GM10847 (cell line): ENCODE results near the gene DAPK2.

Source experiments
- POLR2A ChIP-seq: IDR thresholded peaks from 2 replicates; pipeline ENCODE4 v1.6.1; 2011; ENCODE audit not compliant: insufficient read length; ENCODE audit errors: extremely low read depth

Gene DAPK2

DNA sequence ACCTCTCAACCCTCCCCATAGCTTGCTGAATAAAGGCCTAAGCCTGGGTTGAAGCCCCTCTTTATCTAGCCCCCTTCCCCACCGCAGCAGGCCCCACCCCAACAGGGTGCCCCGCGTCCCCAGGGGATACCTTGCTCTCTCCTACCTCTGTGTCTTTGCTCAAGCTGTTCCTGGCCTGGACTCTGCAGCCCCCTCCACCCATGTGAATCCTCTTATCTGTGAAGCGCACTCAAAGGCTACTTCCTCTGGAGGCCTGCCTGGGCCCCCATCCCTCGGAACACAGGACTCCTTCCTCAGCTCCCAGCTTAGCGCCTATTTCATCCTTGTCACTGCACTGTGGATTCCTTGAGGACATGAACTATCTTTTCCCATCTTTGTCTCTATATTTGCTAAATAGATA is 151.1 kb downstream of the DAPK2 start:
- no peak for TF ChIP-seq POLR2A

DNA sequence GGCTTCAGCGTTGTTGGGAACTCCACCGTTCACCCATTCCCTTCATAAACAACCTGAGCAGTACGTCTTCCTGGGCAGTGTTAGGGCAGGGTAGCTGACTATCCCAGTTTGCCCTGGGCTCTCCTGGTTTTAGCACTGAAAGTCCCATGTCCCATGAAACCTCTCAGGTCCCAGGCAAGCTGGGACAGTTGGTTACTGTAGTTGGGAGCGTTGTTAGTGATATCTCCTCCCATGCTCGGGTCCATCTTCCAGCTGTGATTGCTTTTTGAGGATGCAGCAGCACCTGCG is 151.7 kb downstream of the DAPK2 start:
- TF ChIP-seq POLR2A, result no peak

DNA sequence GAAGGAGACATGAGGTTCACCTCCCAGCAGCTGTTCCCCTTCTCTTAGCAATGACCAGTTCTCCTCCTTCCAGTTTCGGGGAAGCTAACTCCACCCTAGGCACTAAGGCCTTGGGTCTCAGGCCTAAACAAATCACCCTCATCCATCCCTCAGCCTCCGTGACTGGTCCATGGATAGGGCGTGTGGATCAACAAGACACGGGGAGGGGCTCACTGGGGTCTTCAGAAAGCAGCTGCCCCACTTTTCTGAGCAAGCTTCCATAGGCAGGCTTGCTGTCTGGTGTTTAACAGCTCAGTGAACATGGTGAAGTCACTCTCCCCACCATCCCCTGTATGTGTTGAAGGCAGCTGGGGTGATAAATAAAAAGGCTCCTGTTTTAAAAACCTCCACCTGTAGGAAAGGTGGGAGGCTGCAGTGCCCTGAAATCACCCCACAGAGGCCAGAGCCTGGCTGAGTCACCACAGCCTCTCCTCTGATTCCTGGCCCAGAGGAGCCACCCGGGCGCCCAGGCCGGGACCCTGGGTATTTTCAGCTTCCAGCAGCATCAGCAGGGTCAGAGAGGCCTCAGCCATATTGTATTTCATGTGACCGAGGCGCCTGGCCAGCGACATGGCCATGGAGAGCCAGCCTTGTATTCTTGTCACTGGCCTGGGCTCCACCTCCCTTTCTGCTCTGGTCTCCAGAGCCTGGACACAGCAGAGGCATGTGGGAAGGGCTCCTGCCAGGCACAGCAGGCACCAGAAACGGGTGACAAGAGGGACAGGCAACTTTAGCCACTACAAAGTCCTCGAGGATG is 152.2 kb downstream of the DAPK2 start:
- no peak for TF ChIP-seq POLR2A

DNA sequence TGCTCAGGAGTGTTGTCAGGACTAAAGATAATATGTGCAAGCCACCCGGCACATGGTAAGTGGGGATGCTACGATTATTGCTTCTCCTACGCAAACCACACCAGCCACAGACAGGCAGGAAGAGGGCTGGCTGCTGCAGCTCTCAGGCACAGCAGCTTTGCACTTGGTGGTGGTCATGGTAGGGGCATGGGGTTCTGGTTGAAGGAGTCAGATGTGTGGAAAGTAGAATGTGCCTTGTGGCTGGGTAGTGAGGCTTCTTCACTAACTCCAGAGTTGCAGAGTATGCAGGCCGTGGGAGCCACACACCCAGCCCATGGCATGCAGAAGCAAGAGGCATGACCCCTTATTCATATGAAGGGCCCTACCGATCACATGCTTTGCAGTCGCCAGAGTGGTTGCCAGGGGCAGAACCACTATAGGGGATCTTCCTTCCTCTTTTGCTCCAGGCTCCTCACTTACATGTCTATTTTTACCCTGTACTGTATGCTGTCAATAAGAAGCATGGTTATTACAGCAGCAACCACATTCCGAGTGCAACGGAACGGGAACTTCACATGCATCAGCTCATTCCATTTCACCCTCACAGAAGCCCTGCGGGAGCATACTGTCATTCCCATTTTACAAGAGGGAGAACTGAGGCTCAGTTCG is 153.4 kb downstream of the DAPK2 start:
- no peak for TF ChIP-seq POLR2A

DNA sequence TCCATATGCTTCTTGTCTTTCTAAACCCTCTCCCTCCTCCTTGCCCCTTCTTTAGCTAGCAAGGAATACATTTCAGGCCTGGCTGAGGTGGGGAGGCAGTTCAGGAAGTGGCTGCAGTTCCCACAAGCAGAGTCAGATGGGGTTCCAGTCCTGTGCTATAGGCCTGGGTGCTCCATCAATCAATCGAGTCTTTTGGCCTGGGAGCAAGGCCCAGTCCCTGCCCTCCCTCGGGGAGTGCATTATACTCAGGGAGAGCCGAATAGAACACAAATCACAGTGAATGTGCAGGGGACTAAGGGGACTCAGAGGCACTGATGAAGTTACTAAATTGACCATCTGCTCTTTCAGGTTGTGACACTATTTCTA is 154.5 kb downstream of the DAPK2 start:
- TF ChIP-seq POLR2A, result no peak

DNA sequence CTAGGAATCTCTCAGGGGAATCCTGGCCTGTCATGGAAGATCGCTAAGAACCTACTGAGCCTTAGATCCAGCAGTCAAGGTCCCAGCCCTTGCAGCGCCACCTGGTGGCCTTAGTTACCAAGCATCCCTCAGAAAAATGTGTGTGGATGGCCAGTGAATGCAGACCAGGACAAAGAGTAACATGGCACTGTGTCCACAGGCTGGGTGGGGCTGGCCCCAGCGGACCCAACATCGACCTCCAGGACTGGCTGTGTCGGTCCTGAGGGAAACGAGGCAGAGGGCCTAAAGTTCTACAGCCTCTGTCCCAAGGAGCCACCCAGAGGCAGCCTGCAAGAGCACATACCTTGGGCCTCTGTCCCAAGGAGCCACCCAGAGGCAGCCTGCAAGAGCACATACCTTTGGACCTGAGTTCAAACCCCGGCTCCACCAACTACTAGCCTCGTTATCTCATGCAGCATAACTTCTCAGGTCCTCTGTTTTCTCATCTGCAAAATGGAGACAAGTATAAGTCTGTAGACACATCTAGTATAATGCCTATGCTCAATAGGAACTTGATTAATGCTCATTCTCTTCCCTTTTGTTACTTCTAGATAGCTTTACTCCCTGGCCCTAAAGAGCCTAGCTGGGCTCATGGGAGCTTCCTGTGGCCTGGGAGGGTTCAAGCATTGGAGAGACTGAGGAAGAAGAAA is 155.1 kb downstream of the DAPK2 start:
- TF ChIP-seq POLR2A, result no peak

DNA sequence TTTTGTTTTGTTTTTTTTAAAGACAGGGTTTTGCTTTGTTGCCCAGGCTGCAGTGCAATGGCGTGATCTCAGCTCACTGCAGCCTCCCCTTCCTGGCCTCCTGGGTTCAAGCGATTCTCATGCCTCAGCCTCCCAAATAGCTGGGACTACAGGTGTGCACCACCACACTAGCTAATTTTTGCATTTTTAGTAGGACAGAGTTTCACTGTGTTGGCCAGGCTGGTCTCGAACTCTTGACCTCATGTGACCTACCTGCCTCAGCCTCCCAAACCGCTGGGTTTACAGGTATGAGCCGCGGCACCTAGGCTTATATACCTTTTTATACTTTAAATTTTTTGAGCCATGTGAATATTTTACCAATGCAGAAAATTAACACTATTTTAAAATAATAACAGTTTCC is 155.7 kb downstream of the DAPK2 start:
- no peak for TF ChIP-seq POLR2A

DNA sequence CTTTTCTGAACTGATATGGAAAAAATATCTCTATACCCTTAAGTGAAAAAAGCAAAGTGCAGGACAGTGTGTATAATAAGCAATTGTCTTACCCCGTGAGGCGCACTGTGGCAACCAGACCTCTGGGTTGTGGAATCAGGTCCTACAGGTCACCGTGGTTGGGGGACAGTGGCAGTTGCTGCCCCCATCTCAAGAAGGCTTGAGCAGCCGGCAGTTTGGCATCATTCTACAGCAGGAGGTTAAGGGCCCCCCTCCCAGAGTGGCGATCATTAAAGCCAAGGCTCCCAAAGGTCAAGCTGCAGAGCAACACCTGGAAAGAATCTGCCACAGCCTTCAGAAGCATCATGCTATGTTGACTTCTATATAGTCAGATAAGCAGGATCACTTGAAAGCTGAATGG is 156.5 kb downstream of the DAPK2 start:
- TF ChIP-seq POLR2A, result no peak

DNA sequence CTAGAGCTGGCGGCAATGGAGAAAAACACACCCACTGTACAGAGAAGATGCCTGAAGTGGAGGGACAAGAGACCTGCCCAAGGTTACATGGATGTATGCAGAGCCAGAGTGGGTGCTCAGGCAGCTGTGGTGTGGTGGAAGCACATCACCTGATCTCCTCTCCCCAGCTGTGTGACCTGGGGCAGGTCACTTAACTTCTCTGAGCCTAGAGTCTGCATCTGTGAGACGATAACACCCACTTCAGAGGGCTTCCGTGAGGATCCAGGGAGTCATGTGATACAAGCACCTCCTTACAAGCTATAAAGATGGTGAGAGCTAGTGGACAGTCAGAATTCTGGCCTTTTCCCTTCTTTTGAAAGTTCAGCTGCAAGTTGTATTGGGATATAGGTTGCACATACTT is 157.5 kb downstream of the DAPK2 start:
- no peak for TF ChIP-seq POLR2A

DNA sequence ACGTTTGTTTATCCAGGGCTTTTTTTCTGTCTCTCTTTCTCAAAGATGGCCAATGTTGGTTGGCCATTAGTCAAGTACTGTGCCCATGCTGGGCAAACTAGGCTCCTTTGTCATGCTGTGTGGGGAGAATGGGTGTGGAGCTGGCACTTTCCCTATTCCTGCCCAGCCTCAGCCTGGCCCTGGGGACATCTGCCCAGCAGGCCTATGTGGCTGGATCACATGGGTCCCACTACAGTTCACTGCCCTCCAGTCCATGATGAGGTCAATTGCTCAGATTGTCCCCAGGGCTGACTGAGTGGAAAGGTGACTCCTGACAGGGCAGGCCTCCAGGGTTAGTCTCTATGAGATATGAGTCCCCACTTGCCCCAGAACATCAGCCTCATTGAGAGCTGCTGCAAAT is 158.1 kb downstream of the DAPK2 start:
- no peak for TF ChIP-seq POLR2A

DNA sequence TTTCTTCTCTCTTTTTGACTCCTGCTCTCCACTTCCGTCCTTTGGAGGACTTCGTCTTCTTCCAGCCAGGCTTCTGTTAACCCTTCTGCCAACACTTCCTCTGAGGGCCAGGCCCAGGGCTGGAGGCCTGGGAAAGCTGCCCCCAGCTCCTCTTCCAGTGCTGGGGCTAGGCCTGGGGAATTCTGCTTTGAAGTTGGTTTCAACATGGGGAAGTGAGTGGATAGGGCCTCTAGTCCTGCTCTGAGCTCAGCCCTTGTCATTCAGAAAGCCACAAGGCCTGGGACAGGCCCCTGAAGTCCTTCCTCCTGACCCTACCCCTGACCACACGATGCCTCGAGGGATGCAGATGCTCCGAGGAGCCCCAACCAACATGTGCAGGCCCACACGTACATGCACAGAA is 158.7 kb downstream of the DAPK2 start:
- no peak for TF ChIP-seq POLR2A

DNA sequence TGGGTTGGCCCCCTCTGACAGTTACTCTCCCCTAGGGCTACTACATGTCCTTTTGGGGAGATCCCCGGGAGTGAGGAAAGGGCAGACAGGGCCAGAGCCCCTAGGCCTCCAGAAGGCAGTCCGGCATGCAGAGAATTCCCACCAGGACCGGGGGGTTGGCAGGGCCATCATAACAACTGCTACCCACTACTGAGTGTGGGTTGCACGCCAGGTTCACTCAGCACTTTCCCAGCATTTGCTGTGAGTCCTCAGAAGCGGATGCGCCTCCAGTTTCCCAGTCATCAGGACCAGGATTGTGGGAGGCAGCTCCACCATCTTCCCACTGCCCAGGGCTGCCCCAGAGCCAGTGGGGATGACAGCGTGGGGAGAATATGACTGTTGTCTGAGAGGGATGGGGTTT is 161.3 kb downstream of the DAPK2 start:
- TF ChIP-seq POLR2A, result no peak

DNA sequence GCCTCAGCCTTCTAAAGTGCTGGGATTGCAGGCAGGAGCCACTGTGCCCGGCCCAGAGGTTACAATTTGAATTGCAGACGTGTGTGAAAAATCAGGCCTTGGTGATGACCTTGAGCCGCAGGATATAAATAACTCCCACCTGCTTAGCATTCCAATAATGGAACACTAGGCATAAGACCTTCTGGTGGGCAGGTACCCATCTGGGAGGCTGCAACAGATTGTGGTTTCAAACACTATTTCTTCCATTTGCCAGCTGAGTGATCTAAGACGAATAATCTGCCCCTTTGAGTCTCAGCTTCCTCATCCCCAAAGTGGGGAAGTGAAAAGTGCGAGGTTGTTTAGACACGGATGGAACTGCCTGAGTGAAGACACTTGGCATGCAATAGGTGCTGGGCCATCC is 164.9 kb downstream of the DAPK2 start:
- TF ChIP-seq POLR2A, result no peak

DNA sequence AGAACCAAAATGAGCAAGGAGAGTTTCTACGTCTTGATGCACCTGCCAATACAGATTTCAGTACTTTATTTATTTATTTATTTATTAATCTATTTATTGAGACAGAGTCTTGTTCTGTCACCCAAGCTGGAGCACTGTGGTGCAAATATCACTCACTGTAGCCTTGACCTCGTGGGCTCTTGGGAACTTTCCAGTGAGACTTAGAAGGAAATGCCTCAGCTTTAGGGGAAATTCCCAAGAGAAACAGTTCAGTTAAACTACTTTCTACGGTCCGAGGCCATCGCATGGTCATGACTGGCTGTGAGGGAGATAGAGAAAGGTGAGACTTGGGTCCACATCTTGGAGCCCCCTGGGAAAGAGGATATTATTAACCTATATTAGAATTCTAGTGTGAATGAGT is 165.5 kb downstream of the DAPK2 start:
- no peak for TF ChIP-seq POLR2A

DNA sequence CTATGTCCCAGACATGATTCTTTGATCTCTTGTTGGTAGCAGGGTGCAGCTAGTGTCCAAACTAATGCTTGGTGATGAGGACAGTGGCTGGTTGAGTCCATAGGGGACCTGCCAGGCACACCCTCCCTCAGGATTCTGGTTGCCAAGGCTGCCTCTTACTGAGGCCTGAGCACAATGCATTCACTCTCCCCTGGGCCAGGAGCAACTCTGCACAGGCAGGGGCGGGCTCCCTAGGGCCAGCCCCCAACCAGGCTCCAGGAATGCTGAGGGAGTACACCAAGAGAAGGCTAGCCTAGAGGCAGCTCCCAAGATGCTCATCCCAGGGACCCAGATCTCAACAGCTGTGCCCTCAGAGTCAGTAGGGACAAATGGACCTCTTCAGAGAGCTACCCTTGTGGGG is 166.3 kb downstream of the DAPK2 start:
- TF ChIP-seq POLR2A, result no peak

DNA sequence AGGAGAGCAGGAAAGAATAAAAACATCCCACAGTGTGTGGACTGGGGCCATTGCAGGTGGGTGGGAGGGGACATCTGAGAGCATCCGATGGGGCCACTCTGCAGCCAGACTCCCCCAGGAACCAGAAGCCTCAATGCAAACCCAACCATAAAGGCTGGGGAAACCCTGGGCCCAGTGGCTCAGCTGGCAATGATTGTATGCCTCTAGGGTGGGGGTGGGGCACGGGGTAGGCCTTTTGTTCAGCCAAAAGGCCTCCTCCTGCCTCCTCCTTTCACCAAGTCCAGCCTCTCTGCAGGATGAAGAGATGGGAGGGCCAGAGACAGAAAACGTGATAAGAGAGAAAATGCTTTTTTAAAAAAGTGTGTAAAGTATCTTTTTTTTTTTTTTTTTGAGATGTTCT is 167.1 kb downstream of the DAPK2 start:
- TF ChIP-seq POLR2A, result no peak
